ENCODE results near the gene TEX36. TPM values are rescaled to one million over a fixed set of nuclear protein-coding genes. Genes with fewer than 3 reads are reported as not detected.
"Not testable (repeated sequence)": the region's sequence is repeated elsewhere in the genome, so short reads cannot be mapped to it uniquely, and the experiment has no call there.

TEX36 gene
- total and polyA plus RNA-seq, 4 donors = 0.40 to 0.77 TPM; not detected in 2

GRCh38 chr10:125625586-125625985, 57.4 kb downstream of the TEX36 start:
- Histone ChIP-seq H3K4me1 (ENCODE audit: control insufficient read depth, insufficient read depth, low read length) (peaks cover 3% of the 10 kb centered on the region), H3K4me3 (ENCODE audit: low read depth, low read length) (no peak overlapping the region), H3K9me3 (ENCODE audit: control insufficient read depth, insufficient read depth, low read length) (no peaks in the 10 kb centered on the region), H3K27ac (ENCODE audit: low read depth, low read length) (no peak overlapping the region), H3K27me3 (ENCODE audit: control insufficient read depth, insufficient read depth, low read length) (no peaks in the 10 kb centered on the region), H3K36me3 (ENCODE audit: control insufficient read depth, insufficient read depth, low read length) (no peaks in the 10 kb centered on the region)
- 88% methylated on average over 12 of the region's 12 CpGs for WGBS (ENCODE audit: insufficient coverage)
- no peak for DNase-seq (ENCODE audit: low read depth in 4 of 6, low spot score in 6 of 6)

GRCh38 chr10:125624800-125625199, 58.2 kb downstream of the TEX36 start:
- 90% methylated on average over 6 of the region's 7 CpGs for WGBS (ENCODE audit: insufficient coverage)
- H3K4me3 ChIP-seq (ENCODE audit: low read depth, low read length) = no peak overlapping the region
- H3K4me1 ChIP-seq (ENCODE audit: control insufficient read depth, insufficient read depth, low read length) = no peaks in the 10 kb centered on the region
- no peaks in the 10 kb centered on the region for H3K36me3 ChIP-seq (ENCODE audit: control insufficient read depth, insufficient read depth, low read length)
- H3K27me3 ChIP-seq (ENCODE audit: control insufficient read depth, insufficient read depth, low read length) = no peaks in the 10 kb centered on the region
- no peak for DNase-seq (ENCODE audit: low read depth in 4 of 6, low spot score in 6 of 6)
- H3K9me3 ChIP-seq (ENCODE audit: control insufficient read depth, insufficient read depth, low read length) = no peaks in the 10 kb centered on the region
- H3K27ac ChIP-seq (ENCODE audit: low read depth, low read length) = no peak overlapping the region

GRCh38 chr10:125621052-125621451, 61.9 kb downstream of the TEX36 start:
- Histone ChIP-seq H3K36me3 (ENCODE audit: control insufficient read depth, insufficient read depth, low read length) (no peaks in the 10 kb centered on the region), H3K4me3 (ENCODE audit: low read depth, low read length) (no peak overlapping the region), H3K9me3 (ENCODE audit: control insufficient read depth, insufficient read depth, low read length) (no peaks in the 10 kb centered on the region), H3K27ac (ENCODE audit: low read depth, low read length) (no peak overlapping the region), H3K4me1 (ENCODE audit: control insufficient read depth, insufficient read depth, low read length) (no peaks in the 10 kb centered on the region), H3K27me3 (ENCODE audit: control insufficient read depth, insufficient read depth, low read length) (no peaks in the 10 kb centered on the region)
- no peak for DNase-seq (ENCODE audit: low read depth in 4 of 6, low spot score in 6 of 6)
- 94% methylated on average over 3 of the region's 4 CpGs for WGBS (ENCODE audit: insufficient coverage)

- Histone ChIP-seq H3K27me3 (ENCODE audit: control insufficient read depth, insufficient read depth, low read length) (no peaks in the 10 kb centered on the region), H3K27ac (ENCODE audit: low read depth, low read length) (no peak overlapping the region), H3K9me3 (ENCODE audit: control insufficient read depth, insufficient read depth, low read length) (no peaks in the 10 kb centered on the region), H3K36me3 (ENCODE audit: control insufficient read depth, insufficient read depth, low read length) (no peaks in the 10 kb centered on the region), H3K4me1 (ENCODE audit: control insufficient read depth, insufficient read depth, low read length) (no peaks in the 10 kb centered on the region), H3K4me3 (ENCODE audit: low read depth, low read length) (no peak overlapping the region)
- no peak for DNase-seq (ENCODE audit: low read depth in 4 of 6, low spot score in 6 of 6)
- WGBS (ENCODE audit: insufficient coverage) = 80% methylated on average over 1 of the region's 1 CpG
These were observed 62.6 kb downstream of the TEX36 start for GRCh38 chr10:125620401-125620800.

DNA sequence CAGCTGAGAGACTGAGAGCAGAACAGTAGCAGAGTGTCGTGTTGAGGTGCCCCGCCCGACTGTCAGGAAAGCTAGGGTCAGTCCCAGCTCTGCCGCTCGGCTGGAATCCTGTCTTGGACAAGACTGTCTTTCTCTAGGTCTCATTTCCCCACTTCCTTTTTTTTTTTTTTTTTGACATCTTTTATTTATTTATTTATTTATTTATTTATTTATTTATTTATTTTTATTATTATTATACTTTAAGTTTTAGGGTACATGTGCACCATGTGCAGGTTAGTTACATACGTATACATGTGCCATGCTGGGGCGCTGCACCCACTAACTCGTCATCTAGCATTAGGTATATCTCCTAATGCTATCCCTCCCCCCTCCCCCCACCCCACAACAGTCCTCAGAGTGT, 69.9 kb downstream of the TEX36 start:
- not testable (repeated sequence) for DNase-seq (ENCODE audit: low read depth in 4 of 6, low spot score in 6 of 6); H3K4me1 ChIP-seq (ENCODE audit: control insufficient read depth, insufficient read depth, low read length); H3K27me3 ChIP-seq (ENCODE audit: control insufficient read depth, insufficient read depth, low read length); H3K27ac ChIP-seq (ENCODE audit: low read depth, low read length); H3K4me3 ChIP-seq (ENCODE audit: low read depth, low read length); H3K9me3 ChIP-seq (ENCODE audit: control insufficient read depth, insufficient read depth, low read length); H3K36me3 ChIP-seq (ENCODE audit: control insufficient read depth, insufficient read depth, low read length)
- WGBS (ENCODE audit: insufficient coverage) = 40% methylated on average over 1 of the region's 8 CpGs

GRCh38 chr10:125611756-125612155, 71.2 kb downstream of the TEX36 start:
- H3K9me3 ChIP-seq (ENCODE audit: control insufficient read depth, insufficient read depth, low read length) = no peaks in the 10 kb centered on the region
- no peaks in the 10 kb centered on the region for H3K27me3 ChIP-seq (ENCODE audit: control insufficient read depth, insufficient read depth, low read length)
- H3K36me3 ChIP-seq (ENCODE audit: control insufficient read depth, insufficient read depth, low read length) = no peaks in the 10 kb centered on the region

GRCh38 chr10:125611216-125611615, 71.7 kb downstream of the TEX36 start:
- H3K27me3 ChIP-seq (ENCODE audit: control insufficient read depth, insufficient read depth, low read length) = no peaks in the 10 kb centered on the region
- H3K4me1 ChIP-seq (ENCODE audit: control insufficient read depth, insufficient read depth, low read length) = no peaks in the 10 kb centered on the region

More at GRCh38 chr10:125611756-125612155, 71.2 kb downstream of the TEX36 start:
- no peaks in the 10 kb centered on the region for H3K4me1 ChIP-seq (ENCODE audit: control insufficient read depth, insufficient read depth, low read length)
- no peak overlapping the region for H3K4me3 ChIP-seq (ENCODE audit: low read depth, low read length)
- WGBS (ENCODE audit: insufficient coverage) = no CpG with 5 or more reads among the region's 1 CpG
- DNase-seq (ENCODE audit: low read depth in 4 of 6, low spot score in 6 of 6) = peak in 1 of 6 donors; percentile 34
- no peak overlapping the region for H3K27ac ChIP-seq (ENCODE audit: low read depth, low read length)

DNA sequence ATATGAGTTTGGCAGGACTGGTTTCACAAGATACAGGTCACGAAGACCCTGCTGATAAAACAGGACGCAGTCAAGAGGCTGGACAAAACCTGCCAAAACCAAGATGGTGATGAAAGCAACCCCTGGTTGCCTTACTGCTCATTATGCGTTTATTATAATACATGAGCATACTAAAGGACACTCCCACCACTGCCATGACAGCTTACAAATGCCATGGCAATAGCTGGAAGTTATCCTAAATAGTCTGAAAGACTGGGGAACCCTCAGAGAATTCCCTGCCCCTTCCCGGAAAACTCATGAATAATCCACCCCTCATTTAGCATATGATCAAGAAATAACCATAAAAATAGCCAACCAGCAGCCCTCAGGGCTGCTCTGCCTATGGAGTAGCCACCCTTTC, 73.1 kb downstream of the TEX36 start:
- Histone ChIP-seq H3K9me3 (ENCODE audit: control insufficient read depth, insufficient read depth, low read length) (no peaks in the 10 kb centered on the region), H3K4me1 (ENCODE audit: control insufficient read depth, insufficient read depth, low read length) (no peaks in the 10 kb centered on the region), H3K27me3 (ENCODE audit: control insufficient read depth, insufficient read depth, low read length) (no peaks in the 10 kb centered on the region), H3K27ac (ENCODE audit: low read depth, low read length) (no peak overlapping the region), H3K4me3 (ENCODE audit: low read depth, low read length) (no peak overlapping the region), H3K36me3 (ENCODE audit: control insufficient read depth, insufficient read depth, low read length) (no peaks in the 10 kb centered on the region)
- 83% methylated on average over 3 of the region's 4 CpGs for WGBS (ENCODE audit: insufficient coverage)
- DNase-seq (ENCODE audit: low read depth in 4 of 6, low spot score in 6 of 6) = no peak

More at GRCh38 chr10:125611216-125611615, 71.7 kb downstream of the TEX36 start:
- Histone ChIP-seq H3K9me3 (ENCODE audit: control insufficient read depth, insufficient read depth, low read length) (no peaks in the 10 kb centered on the region), H3K27ac (ENCODE audit: low read depth, low read length) (no peak overlapping the region), H3K4me3 (ENCODE audit: low read depth, low read length) (no peak overlapping the region), H3K36me3 (ENCODE audit: control insufficient read depth, insufficient read depth, low read length) (no peaks in the 10 kb centered on the region)
- DNase-seq (ENCODE audit: low read depth in 4 of 6, low spot score in 6 of 6) = no peak
- no CpG with 5 or more reads among the region's 2 CpGs for WGBS (ENCODE audit: insufficient coverage)

GRCh38 chr10:125608474-125608873, 74.5 kb downstream of the TEX36 start:
- no peaks in the 10 kb centered on the region for H3K27me3 ChIP-seq (ENCODE audit: control insufficient read depth, insufficient read depth, low read length)
- no peaks in the 10 kb centered on the region for H3K36me3 ChIP-seq (ENCODE audit: control insufficient read depth, insufficient read depth, low read length)
- H3K27ac ChIP-seq (ENCODE audit: low read depth, low read length) = no peak overlapping the region
- no peaks in the 10 kb centered on the region for H3K4me1 ChIP-seq (ENCODE audit: control insufficient read depth, insufficient read depth, low read length)
- H3K9me3 ChIP-seq (ENCODE audit: control insufficient read depth, insufficient read depth, low read length) = no peaks in the 10 kb centered on the region
- 89% methylated on average over 2 of the region's 8 CpGs for WGBS (ENCODE audit: insufficient coverage)
- DNase-seq (ENCODE audit: low read depth in 4 of 6, low spot score in 6 of 6) = no peak
- no peak overlapping the region for H3K4me3 ChIP-seq (ENCODE audit: low read depth, low read length)

DNA sequence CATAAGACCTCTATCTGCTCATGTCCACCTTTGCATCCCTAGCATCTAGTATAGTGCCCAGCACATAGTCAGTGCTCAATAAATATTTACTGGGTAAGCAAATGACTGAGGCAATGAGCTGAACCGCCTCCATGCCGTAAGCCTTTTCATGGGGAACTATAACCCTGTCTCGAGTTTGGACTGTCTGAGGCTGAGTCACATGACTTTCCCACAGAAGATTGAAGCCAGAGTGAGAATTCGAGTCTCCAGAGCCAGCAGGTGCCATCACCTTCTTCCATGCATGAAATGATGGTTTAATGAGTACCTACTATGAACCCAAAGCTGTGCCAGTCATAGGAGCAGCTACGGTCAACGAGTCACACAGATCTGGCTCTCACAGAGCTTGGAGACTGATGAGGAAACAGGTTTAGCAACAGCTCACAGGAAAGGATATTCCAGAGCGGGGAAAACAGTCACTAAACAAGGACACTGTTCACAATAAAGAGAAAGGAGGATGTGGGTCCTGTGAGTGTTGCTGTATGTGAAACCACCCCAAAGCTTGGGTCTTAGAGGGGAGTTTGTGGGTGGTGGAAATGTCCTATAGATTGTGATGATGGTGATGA, 75.2 kb downstream of the TEX36 start:
- WGBS (ENCODE audit: insufficient coverage) = 92% methylated on average over 7 of the region's 7 CpGs

More for the DNA sequence above, 75.2 kb downstream of the TEX36 start:
- H3K9me3 ChIP-seq (ENCODE audit: control insufficient read depth, insufficient read depth, low read length) = no peaks in the 10 kb centered on the region
- H3K4me1 ChIP-seq (ENCODE audit: control insufficient read depth, insufficient read depth, low read length) = no peaks in the 10 kb centered on the region
- H3K4me3 ChIP-seq (ENCODE audit: low read depth, low read length) = no peak overlapping the region
- H3K36me3 ChIP-seq (ENCODE audit: control insufficient read depth, insufficient read depth, low read length) = no peaks in the 10 kb centered on the region
- no peak overlapping the region for H3K27ac ChIP-seq (ENCODE audit: low read depth, low read length)
- DNase-seq (ENCODE audit: low read depth in 4 of 6, low spot score in 6 of 6) = no peak
- H3K27me3 ChIP-seq (ENCODE audit: control insufficient read depth, insufficient read depth, low read length) = no peaks in the 10 kb centered on the region
